GM21737 (cell line): ENCODE results near the gene TBCEL.

Experiments used
- ATAC-seq: cut with Tn5 transposase; IDR thresholded peaks from one replicate; pipeline ENCODE4 v1.9.1; 2021; ENCODE audit warnings: mild to moderate bottlenecking, moderate library complexity; ENCODE audit not compliant: unreplicated experiment

TBCEL gene

GRCh38 chr11:121134741-121135312, 110.9 kb downstream of the TBCEL start:
- no peak for ATAC-seq

- no peak for ATAC-seq
These were observed 113.1 kb downstream of the TBCEL start for GRCh38 chr11:121137005-121137404.

GRCh38 chr11:121138259-121138658, 114.4 kb downstream of the TBCEL start:
- no peak for ATAC-seq

GRCh38 chr11:121140369-121140768, 116.5 kb downstream of the TBCEL start:
- ATAC-seq: no peak
